Tibial artery (tissue), 4 donors: Measurements from ENCODE around the gene ARHGAP32.
A peak's percentile ranks its signal among the peaks of the same experiment; 100 is the strongest.

Experiments
- DNase-seq, 2 donors: peaks; one replicate each; pipeline ENCODE4 v3.0.0-alpha.2; 2019
- H3K27ac ChIP-seq, 2 donors: fragments of 200-600 bp; sonication (generic) in 1 of 2; 1 replicate in 1 of 2; 2 replicates in 1 of 2; pipeline ENCODE4 v1.5.1; 2018 to 2019; ENCODE audit warnings: mild to moderate bottlenecking in 1 of 2
- H3K27me3 ChIP-seq, 2 donors: fragments of 200-600 bp; sonication (generic) in 1 of 2; one replicate each; pipeline versions ENCODE4 v1.5.1 to v1.6.0; 2016 to 2019
- H3K36me3 ChIP-seq, 3 donors: fragments of 200-600 bp; sonication (generic) in 2 of 3; one replicate each; pipeline ENCODE4 v1.5.1; 2016 to 2019; ENCODE audit warnings: mild to moderate bottlenecking in 2 of 3
- H3K4me1 ChIP-seq, 4 donors: fragments of 200-600 bp; sonication (generic) in 2 of 4; 1 replicate in 3 of 4; 2 replicates in 1 of 4; pipeline ENCODE4 v1.5.1; 2016 to 2019
- H3K4me3 ChIP-seq, 2 donors: fragments of 200-600 bp; sonication (generic) in 1 of 2; 1 replicate in 1 of 2; 2 replicates in 1 of 2; pipeline ENCODE4 v1.5.1; 2018 to 2019; ENCODE audit warnings: mild to moderate bottlenecking in 2 of 2
- H3K9me3 ChIP-seq, 3 donors: fragments of 200-600 bp; sonication (generic) in 1 of 3; one replicate each; pipeline ENCODE4 v1.5.1; 2016 to 2019
- CTCF ChIP-seq, 2 experiments: fragments of 200-600 bp in 1 of 2; fragments of 450-650 bp in 1 of 2; IDR thresholded peaks; one replicate each; pipeline ENCODE4 v1.5.1; 2017 to 2019; ENCODE audit warnings: antibody characterized with exemption in 2 of 2, mild to moderate bottlenecking in 1 of 2, moderate library complexity in 1 of 2
- intact Hi-C: fragments of 100-400 bp; cut with DNase I; formaldehyde crosslinking; loops from one replicate; pipeline ENCODE4 v1.15.0; 2023; ENCODE audit warnings: low total_unique reads

Gene ARHGAP32

DNA sequence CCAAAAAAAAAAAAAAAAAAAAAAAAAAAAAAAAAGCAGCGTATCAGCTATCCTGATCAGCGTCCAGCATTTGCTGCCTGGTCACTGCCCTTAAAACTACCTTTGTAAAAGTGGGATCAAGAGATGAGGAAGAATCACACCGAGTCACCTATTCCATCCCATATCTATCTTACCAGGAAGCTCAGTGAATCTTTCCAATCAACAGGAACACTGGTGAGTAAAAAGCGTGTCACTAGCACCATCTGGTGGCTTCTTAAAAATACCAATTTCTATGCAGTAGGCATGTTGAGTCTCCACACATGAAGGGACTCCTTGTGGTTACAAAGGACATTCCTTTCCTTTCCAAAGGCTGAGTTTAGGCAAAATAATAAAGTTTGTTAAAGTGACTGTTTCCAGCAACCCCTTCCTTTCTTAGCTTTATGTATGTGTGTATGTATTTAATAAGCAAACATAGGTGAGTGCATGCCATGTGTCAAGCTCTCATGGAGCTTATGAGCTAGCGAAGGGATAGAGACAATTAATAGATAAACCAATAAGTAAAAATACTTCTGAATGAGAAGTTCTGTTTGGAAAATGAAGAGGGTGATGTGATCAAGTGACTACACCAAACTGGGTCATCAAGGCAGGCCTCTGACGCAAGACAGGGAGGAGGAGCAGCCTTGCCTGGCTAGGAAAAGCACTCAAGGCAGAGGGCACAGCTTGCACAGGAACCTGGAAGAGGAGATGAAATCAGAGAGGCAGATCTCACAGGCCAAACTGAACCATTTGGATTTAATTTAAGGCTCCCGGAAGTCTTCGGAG is 235.5 kb downstream of the ARHGAP32 start:
- H3K36me3 ChIP-seq: no peaks in the 10 kb centered on the region
- peaks cover 0 to 4% of the 10 kb centered on the region in 2 donors for H3K27me3 ChIP-seq
- no peaks in the 10 kb centered on the region for H3K4me1 ChIP-seq
- peak; percentile 65 to 88 for TF ChIP-seq CTCF (IDR thresholded peaks at IDR 0.05)
- H3K27ac ChIP-seq: no peak overlapping the region
- H3K4me3 ChIP-seq: no peak overlapping the region
- H3K9me3 ChIP-seq: no peaks in the 10 kb centered on the region
- intact Hi-C loops: loop anchor here (2.0 kb wide), 1 partner anchor 72 kb away; no protein-coding TSS in a partner anchor
- DNase-seq: no peak

GRCh38 chr11:128955636-128956035 is 236.5 kb downstream of the ARHGAP32 start:
- Histone ChIP-seq H3K9me3 (no peaks in the 10 kb centered on the region), H3K27me3 (peaks cover 0 to 4% of the 10 kb centered on the region in 2 donors), H3K4me3 (no peak overlapping the region), H3K36me3 (no peaks in the 10 kb centered on the region), H3K27ac (no peak overlapping the region), H3K4me1 (no peaks in the 10 kb centered on the region)
- no peak for TF ChIP-seq CTCF (IDR thresholded peaks at IDR 0.05)
- no peak for DNase-seq
- intact Hi-C loops: loop anchor here (2.0 kb wide), 1 partner anchor 71 kb away; no protein-coding TSS in a partner anchor

GRCh38 chr11:128953151-128953550 is 239.0 kb downstream of the ARHGAP32 start:
- no peak for DNase-seq
- peaks cover 0 to 4% of the 10 kb centered on the region in 2 donors for H3K27me3 ChIP-seq
- H3K9me3 ChIP-seq: no peaks in the 10 kb centered on the region
- no peak for TF ChIP-seq CTCF (IDR thresholded peaks at IDR 0.05)
- no peak overlapping the region for H3K4me3 ChIP-seq
- no peak overlapping the region for H3K27ac ChIP-seq
- intact Hi-C loops: no loop called here
- H3K36me3 ChIP-seq: no peaks in the 10 kb centered on the region
- no peaks in the 10 kb centered on the region for H3K4me1 ChIP-seq

DNA sequence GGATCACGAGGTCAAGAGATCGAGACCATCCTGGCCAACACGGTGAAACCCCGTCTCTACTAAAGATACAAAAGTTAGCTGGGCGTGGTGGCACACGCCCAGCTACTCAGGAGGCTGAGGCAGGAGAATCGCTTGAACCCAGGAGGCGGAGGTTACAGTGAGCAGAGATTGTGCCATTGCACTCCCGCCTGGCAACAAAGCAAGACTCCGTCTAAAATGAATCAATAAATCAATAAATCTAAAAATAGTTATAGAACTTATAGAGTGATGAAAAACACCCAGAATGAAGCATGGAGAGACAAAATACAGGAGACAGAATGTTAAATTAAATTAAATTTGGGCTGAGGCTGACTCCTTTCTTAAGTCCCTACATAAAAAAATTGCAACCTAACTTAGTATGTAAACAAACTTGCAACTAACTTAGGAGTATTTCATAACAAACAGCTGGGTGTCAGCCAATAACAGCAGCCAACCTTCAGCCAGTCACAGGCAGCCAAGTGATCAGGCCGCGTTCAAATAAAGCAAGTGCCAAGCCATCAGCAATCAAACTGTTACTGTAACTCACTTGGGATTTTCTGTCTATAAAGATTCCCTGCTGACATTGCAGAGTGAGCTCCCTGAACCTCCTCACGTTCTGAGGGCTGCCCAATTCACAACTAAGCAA is 242.2 kb downstream of the ARHGAP32 start:
- Histone ChIP-seq H3K9me3 (no peaks in the 10 kb centered on the region), H3K27ac (no peak overlapping the region), H3K27me3 (peaks cover 0 to 4% of the 10 kb centered on the region in 2 donors), H3K4me1 (no peaks in the 10 kb centered on the region), H3K4me3 (no peak overlapping the region), H3K36me3 (no peaks in the 10 kb centered on the region)
- intact Hi-C loops: no loop called here
- DNase-seq: no peak
- TF ChIP-seq CTCF (IDR thresholded peaks at IDR 0.05): no peak

GRCh38 chr11:128948583-128948982 is 243.5 kb downstream of the ARHGAP32 start:
- peaks cover 0 to 4% of the 10 kb centered on the region in 2 donors for H3K27me3 ChIP-seq
- TF ChIP-seq CTCF (IDR thresholded peaks at IDR 0.05): peak in 1 of 2 experiments; percentile 24
- intact Hi-C loops: no loop called here
- no peak for DNase-seq
- no peaks in the 10 kb centered on the region for H3K4me1 ChIP-seq
- H3K4me3 ChIP-seq: no peak overlapping the region
- no peaks in the 10 kb centered on the region for H3K9me3 ChIP-seq
- H3K27ac ChIP-seq: no peak overlapping the region
- H3K36me3 ChIP-seq: no peaks in the 10 kb centered on the region
